Activated CD8-positive, alpha-beta memory T cell treated with anti-CD3 and anti-CD28 coated beads, Interleukin-2, amount 50 U/mL, for 48 hours (primary cell): ENCODE data around the gene SMG9.
"Not testable (repeated sequence)": the region's sequence is repeated elsewhere in the genome, so short reads cannot be mapped to it uniquely, and the experiment has no call there.

ENCODE experiments used
- DNase-seq: peaks from one replicate; pipeline ENCODE4 v3.0.0-alpha.2; 2020

Gene SMG9

GRCh38 chr19:43687660-43687997 lies 67.1 kb downstream of the SMG9 start:
- DNase-seq = no peak

- DNase-seq = no peak
Observed at GRCh38 chr19:43684326-43684725, 70.4 kb downstream of the SMG9 start.

GRCh38 chr19:43683905-43684304 lies 70.9 kb downstream of the SMG9 start:
- no peak for DNase-seq

- DNase-seq = no peak
Observed at GRCh38 chr19:43682824-43683661, 71.7 kb downstream of the SMG9 start.

- DNase-seq = not testable (repeated sequence)
Observed at GRCh38 chr19:43682269-43682668, 72.5 kb downstream of the SMG9 start.

GRCh38 chr19:43681821-43682220 lies 72.9 kb downstream of the SMG9 start:
- no peak for DNase-seq

GRCh38 chr19:43678512-43679261 lies 76.1 kb downstream of the SMG9 start:
- DNase-seq = no peak
